ENCODE results near the gene NKD1.

NKD1 gene

DNA sequence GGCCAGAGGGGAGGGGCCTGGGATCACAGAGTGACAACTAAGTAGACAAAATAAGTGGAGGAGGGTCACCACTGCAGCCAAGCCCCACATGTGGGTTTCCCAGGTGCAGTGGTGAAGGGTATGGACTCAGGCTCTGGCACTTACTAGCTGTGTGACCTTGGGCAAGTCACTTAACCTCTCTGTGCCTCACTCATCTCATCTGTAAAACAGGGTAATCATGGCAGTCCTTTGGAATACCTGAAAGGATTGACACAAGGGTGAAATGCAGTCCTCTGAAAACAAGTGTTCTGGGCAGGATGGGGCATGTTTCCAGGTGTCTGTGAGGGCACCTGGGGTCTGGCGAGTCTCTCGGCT, 55.8 kb downstream of the NKD1 start:
- TF ChIP-seq, protein P1, sequence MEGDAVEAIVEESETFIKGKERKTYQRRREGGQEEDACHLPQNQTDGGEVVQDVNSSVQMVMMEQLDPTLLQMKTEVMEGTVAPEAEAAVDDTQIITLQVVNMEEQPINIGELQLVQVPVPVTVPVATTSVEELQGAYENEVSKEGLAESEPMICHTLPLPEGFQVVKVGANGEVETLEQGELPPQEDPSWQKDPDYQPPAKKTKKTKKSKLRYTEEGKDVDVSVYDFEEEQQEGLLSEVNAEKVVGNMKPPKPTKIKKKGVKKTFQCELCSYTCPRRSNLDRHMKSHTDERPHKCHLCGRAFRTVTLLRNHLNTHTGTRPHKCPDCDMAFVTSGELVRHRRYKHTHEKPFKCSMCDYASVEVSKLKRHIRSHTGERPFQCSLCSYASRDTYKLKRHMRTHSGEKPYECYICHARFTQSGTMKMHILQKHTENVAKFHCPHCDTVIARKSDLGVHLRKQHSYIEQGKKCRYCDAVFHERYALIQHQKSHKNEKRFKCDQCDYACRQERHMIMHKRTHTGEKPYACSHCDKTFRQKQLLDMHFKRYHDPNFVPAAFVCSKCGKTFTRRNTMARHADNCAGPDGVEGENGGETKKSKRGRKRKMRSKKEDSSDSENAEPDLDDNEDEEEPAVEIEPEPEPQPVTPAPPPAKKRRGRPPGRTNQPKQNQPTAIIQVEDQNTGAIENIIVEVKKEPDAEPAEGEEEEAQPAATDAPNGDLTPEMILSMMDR (IDR thresholded peaks at IDR 0.05; ENCODE audit: insufficient read depth, low read length, missing control alignments), result no peak
- ChIA-PET POLR2A (no interaction called here), CTCF (interaction anchor here (1.0 to 4.6 kb wide), 4 partner anchors 11 to 579 kb away, joined by 4 to 31 read pairs (median 10); partner anchors contain the start of gene CNEP1R1)
- no peak for DNase-seq (ENCODE audit: low read depth, low spot score)
- no peak overlapping the region for H3K4me3 ChIP-seq (ENCODE audit: low read depth, low read length)

DNA sequence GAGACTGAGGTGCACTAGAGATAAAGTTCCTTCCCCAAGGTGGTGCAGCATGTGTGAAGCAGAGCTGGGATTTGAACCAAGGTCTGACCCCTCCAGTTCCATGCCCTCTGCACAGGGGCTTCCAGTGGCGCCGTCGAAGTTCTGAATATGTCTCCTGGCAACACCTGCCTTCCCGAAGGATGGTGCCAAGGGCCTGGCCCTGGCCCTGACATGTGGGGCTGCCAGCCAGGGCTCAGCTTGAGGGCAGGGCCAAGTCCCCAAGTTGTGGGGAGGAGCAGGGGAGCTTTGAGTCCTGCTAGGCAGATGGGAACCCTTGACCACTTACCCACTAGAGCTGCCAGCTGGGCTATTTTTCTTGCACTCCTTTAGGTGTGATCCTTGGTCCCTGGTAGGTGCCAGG, 56.4 kb downstream of the NKD1 start:
- CTCF ChIA-PET, result interaction anchor here (3.5 kb wide), 1 partner anchor 11 kb away, joined by 16 read pairs; no protein-coding TSS in a partner anchor
- no peak for DNase-seq (ENCODE audit: low read depth, low spot score)
- POLR2A ChIA-PET, result no interaction called here

DNA sequence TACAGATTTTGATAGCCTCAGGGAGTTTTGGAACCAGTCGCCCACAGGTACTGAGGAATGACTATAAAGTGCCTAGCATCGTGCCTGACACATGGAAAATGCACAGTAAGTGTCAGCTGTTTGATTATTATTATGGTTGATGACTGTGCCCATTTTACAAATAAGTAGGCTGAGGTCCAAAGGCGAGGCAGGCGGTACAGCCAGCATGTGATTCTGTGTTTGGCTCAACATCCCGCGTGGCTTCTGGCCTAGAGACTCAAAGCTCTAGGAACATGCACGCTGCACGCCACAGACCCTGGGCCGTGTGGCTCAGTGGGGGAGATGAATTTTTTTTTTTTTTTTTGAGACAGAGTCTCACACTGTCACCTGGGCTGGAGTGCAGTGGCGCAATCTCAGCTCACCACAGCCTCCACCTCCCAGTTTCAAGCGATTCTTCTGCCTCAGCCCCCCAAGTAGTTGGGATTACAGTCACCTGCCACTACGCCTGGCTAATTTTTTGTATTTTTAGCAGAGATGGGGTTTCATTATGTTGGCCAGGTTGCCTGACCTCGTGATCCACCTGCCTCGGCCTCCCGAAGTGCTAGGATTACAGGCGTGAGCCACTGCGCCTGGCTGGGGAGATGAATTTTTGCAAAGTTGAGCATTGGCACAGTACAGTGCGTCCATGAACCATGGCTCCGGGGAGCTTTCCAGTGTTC, 57.7 kb downstream of the NKD1 start:
- POLR2A ChIA-PET, result no interaction called here
- no peak overlapping the region for H3K4me3 ChIP-seq (ENCODE audit: low read depth, low read length)
- TF ChIP-seq, protein P1 (IDR thresholded peaks at IDR 0.05; ENCODE audit: insufficient read depth, low read length, missing control alignments), result no peak
- CTCF ChIA-PET, result interaction anchor here (1.1 kb wide), 1 partner anchor 200 kb away, joined by 3 read pairs; no protein-coding TSS in a partner anchor
- no peak for DNase-seq (ENCODE audit: low read depth, low spot score)

More for the DNA sequence above, 56.4 kb downstream of the NKD1 start:
- no peak overlapping the region for H3K4me3 ChIP-seq (ENCODE audit: low read depth, low read length)
- TF ChIP-seq, protein P1 (IDR thresholded peaks at IDR 0.05; ENCODE audit: insufficient read depth, low read length, missing control alignments), result no peak

DNA sequence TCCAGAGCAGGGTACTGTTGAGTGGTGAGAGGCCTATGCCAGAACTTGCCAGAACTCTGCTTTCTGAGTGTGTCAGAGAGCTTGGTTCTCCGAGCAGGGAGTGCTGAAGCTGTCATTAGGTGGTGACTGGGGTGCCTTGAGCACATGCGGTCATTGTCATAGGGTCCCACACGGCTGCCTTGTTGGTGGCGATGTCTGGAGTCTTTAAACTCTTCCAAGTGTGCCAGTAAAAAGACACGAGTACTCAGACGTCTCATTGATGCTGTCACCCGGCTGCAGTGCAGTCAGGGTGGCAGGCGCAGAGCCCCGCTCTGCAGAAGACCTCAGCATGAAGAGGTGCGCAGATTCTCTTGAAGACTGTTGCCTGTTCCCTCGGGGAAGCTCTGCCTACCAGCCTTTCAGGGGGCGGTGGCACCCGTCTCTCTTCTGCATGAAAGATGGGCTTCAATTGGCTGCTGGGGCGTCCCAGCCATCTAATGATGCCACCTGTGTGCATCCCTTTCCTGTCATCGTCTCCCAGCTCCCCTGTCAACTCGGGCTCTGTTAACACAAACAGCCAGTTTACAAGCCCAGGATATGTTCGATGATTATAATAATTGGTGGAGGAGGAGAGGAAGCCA, 58.3 kb downstream of the NKD1 start:
- H3K4me3 ChIP-seq (ENCODE audit: low read depth, low read length), result no peak overlapping the region
- DNase-seq (ENCODE audit: low read depth, low spot score), result no peak
- ChIA-PET POLR2A (no interaction called here), CTCF (interaction anchor here (1.1 to 1.6 kb wide), 2 partner anchors 200 kb away, joined by 3 to 5 read pairs; no protein-coding TSS in a partner anchor)
- TF ChIP-seq, protein P1 (IDR thresholded peaks at IDR 0.05; ENCODE audit: insufficient read depth, low read length, missing control alignments), result no peak

DNA sequence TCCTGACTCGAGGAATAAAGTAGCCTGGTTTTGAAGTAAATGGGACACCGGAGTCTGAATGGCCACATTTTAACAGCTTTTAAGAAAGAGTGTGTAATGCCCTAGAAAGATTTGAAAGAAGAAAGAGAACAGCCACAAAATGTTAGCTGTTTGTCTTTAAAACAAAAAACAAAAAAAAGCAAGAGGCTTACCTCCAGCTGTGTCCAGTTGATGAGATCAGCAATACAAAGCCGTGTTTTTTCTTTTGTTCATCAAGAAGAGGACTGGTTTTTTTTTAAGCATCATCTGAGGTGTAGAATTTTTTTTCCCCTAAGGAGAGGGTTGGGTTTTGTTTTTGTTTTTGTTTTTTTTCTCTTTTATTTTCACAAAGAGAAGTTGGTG, 58.8 kb downstream of the NKD1 start:
- CTCF ChIA-PET, result interaction anchor here (1.6 kb wide), 1 partner anchor 199 kb away, joined by 5 read pairs; no protein-coding TSS in a partner anchor
- no peak for DNase-seq (ENCODE audit: low read depth, low spot score)
- TF ChIP-seq, protein P1 (IDR thresholded peaks at IDR 0.05; ENCODE audit: insufficient read depth, low read length, missing control alignments), result no peak
- no peak overlapping the region for H3K4me3 ChIP-seq (ENCODE audit: low read depth, low read length)
- POLR2A ChIA-PET, result no interaction called here

DNA sequence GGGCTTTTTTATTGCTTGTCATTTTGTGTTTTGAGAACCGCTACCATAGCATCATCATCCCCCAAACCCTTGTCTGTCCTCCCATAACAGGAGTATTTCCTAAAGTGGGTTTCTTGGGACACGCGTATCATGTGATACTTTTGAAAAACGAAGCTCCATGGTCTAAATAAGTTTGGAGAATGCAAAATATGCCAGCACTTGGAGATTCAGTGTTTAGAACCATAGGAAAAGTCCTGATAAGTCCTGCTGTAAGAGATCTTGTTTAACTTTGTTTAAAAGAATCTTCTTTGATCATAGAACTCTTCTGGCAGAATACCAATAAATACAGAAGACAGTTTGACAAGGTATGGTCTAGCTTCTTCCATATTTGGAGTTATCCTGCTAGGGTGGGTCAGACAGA, 59.3 kb downstream of the NKD1 start:
- DNase-seq (ENCODE audit: low read depth, low spot score), result no peak
- no peak overlapping the region for H3K4me3 ChIP-seq (ENCODE audit: low read depth, low read length)
- TF ChIP-seq, protein P1 (IDR thresholded peaks at IDR 0.05; ENCODE audit: insufficient read depth, low read length, missing control alignments), result no peak
- ChIA-PET POLR2A (no interaction called here), CTCF (interaction anchor here (1.6 kb wide), 1 partner anchor 199 kb away, joined by 5 read pairs; no protein-coding TSS in a partner anchor)
